Pancreas (tissue), 10 donors: ENCODE data around the gene CDR2L. TPM values are rescaled to one million over a fixed set of nuclear protein-coding genes. Genes with fewer than 3 reads are reported as not detected.

ENCODE experiments used
- ATAC-seq, 4 donors: fragments of 200-7000 bp; cut with Tn5 transposase; one replicate each; pipeline versions ENCODE4 v1.8.0 to v1.9.1; 2020; ENCODE audit warnings: mild to moderate bottlenecking in 4 of 4, moderate library complexity in 4 of 4
- DNase-seq, 6 donors: peaks; one replicate each; pipeline ENCODE4 v3.0.0-alpha.2; 2020
- FAIRE-seq: peaks from 2 replicates; lab custom pipeline; 2012; peaks lifted over from hg19 to GRCh38; lab: Jason Lieb, UNC
- H3K27ac ChIP-seq, 4 donors: fragments of 200-600 bp; sonication (generic); 1 replicate in 3 of 4; 2 replicates in 1 of 4; pipeline versions ENCODE4 v1.5.0 to v1.8.0; 2020
- H3K27me3 ChIP-seq, 4 donors: fragments of 200-600 bp; one replicate each; pipeline ENCODE4 v1.8.0; 2021
- H3K36me3 ChIP-seq, 3 donors: fragments of 200-600 bp; sonication (generic) in 1 of 3; one replicate each; pipeline versions ENCODE4 v1.5.0 to v1.8.0; 2020 to 2021
- H3K4me1 ChIP-seq, 3 donors: fragments of 200-600 bp; one replicate each; pipeline ENCODE4 v1.8.0; 2021
- H3K4me3 ChIP-seq, 4 donors: fragments of 200-600 bp; sonication (generic) in 2 of 4; one replicate each; pipeline versions ENCODE4 v1.5.0 to v1.8.0; 2020 to 2021
- H3K9me3 ChIP-seq, 4 donors: fragments of 200-600 bp; one replicate each; pipeline ENCODE4 v1.8.0; 2021
- WGBS, 2 donors: extraction: QIAGEN DNeasy Blood & Tissue Kit; methylation state at CpG; one replicate each; pipeline ENCODE4 v1.1.7; 2013; 5-methylcytosine and 5-hydroxymethylcytosine counted together
- intact Hi-C, 3 donors: fragments of 100-400 bp; cut with DNase I; formaldehyde crosslinking; loops; one replicate each; pipeline versions ENCODE4 v1.11.1 to v1.14.2; 2022
- polyA plus RNA-seq, 2 donors: library from polyadenylated mRNA; stranded (reverse); fragments of 200-250 nt; gene quantifications; one replicate each; pipeline ENCODE4 v1.2.3, GENCODE V29; 2013
- total RNA-seq, 6 donors: library from RNA; stranded (reverse); fragmentation: NEBNext Ultra II Directional in 4 of 6; extraction: Animal tissue kit (Norgen Biotek cat#: 25700) in 4 of 6; gene quantifications; one replicate each; pipeline versions ENCODE4 v1.2.1 to v1.2.4, GENCODE V29; 2021 to 2023
- TF ChIP-seq, protein P1 (sequence below), 4 donors: fragments of 200-600 bp; sonication (generic) in 3 of 4; IDR thresholded peaks; one replicate each; pipeline versions ENCODE4 v1.5.0 to v1.8.0; 2021; ENCODE audit warnings: antibody characterized with exemption in 4 of 4
- donor health status: healthy with polysubstance abuse.
- donor health status: DM: no; HTN: no; CAD: no; lungs with moderate emphysema.
- donor health status: DM: no; HTN: no; CAD: no.
- donor health status: control.
- donor health status: control.
- donor health status: Bipolar disorder and iron deficiency.
- donor health status: DM: yes; HTN: yes; CAD: no.
- donor health status: DM: no; HTN: no; CAD: no.
- donor health status: DM: no; HTN: no; CAD: no.
- donor health status: DM: yes; HTN: yes; CAD: no.

The CDR2L gene
- total and polyA plus RNA-seq, 8 donors, result 2.3 to 11.2 (median 4.1) TPM

- Histone ChIP-seq H3K27me3 (no peaks in the 10 kb centered on the region), H3K4me1 (peaks cover 0 to 7% (median 0%) of the 10 kb centered on the region in 3 donors), H3K4me3 (no peak overlapping the region), H3K27ac (no peak overlapping the region), H3K9me3 (no peaks in the 10 kb centered on the region), H3K36me3 (no peaks in the 10 kb centered on the region)
- WGBS, 2 donors, result 74 to 97% methylated on average over 8 of the region's 8 CpGs
- no peak for FAIRE-seq
- DNase-seq, result no peak
- intact Hi-C loops, result no loop called here
- TF ChIP-seq, protein P1, sequence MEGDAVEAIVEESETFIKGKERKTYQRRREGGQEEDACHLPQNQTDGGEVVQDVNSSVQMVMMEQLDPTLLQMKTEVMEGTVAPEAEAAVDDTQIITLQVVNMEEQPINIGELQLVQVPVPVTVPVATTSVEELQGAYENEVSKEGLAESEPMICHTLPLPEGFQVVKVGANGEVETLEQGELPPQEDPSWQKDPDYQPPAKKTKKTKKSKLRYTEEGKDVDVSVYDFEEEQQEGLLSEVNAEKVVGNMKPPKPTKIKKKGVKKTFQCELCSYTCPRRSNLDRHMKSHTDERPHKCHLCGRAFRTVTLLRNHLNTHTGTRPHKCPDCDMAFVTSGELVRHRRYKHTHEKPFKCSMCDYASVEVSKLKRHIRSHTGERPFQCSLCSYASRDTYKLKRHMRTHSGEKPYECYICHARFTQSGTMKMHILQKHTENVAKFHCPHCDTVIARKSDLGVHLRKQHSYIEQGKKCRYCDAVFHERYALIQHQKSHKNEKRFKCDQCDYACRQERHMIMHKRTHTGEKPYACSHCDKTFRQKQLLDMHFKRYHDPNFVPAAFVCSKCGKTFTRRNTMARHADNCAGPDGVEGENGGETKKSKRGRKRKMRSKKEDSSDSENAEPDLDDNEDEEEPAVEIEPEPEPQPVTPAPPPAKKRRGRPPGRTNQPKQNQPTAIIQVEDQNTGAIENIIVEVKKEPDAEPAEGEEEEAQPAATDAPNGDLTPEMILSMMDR (IDR thresholded peaks at IDR 0.05), result no peak
- no peak for ATAC-seq
Observed at GRCh38 chr17:75030161-75030560, 42.7 kb downstream of the CDR2L start.

GRCh38 chr17:75031972-75032719, 44.7 kb downstream of the CDR2L start:
- TF ChIP-seq, protein P1 (IDR thresholded peaks at IDR 0.05), result no peak
- FAIRE-seq (no peak), ATAC-seq (peak in 1 of 4 donors; percentile 11), DNase-seq (peak in 4 of 6 donors; percentile 38 to 70 (median 59))
- Histone ChIP-seq H3K27ac (no peak overlapping the region), H3K27me3 (no peaks in the 10 kb centered on the region), H3K9me3 (no peaks in the 10 kb centered on the region), H3K36me3 (no peaks in the 10 kb centered on the region), H3K4me1 (peaks cover 0 to 12% (median 0%) of the 10 kb centered on the region in 3 donors), H3K4me3 (peak overlapping the region in 1 of 4 donors; percentile 15)
- intact Hi-C loops, result no loop called here
- 24 to 32% methylated on average over 10 of the region's 10 CpGs for WGBS, 2 donors

- Histone ChIP-seq H3K27me3 (no peaks in the 10 kb centered on the region), H3K36me3 (no peaks in the 10 kb centered on the region), H3K4me3 (peak overlapping the region in 1 of 4 donors; percentile 46), H3K9me3 (no peaks in the 10 kb centered on the region), H3K27ac (no peak overlapping the region), H3K4me1 (peaks cover 0 to 12% (median 0%) of the 10 kb centered on the region in 3 donors)
- no peak for FAIRE-seq
- TF ChIP-seq, protein P1 (IDR thresholded peaks at IDR 0.05), result no peak
- 10 to 19% methylated on average over 13 of the region's 13 CpGs for WGBS, 2 donors
- no peak for ATAC-seq
- intact Hi-C loops, result no loop called here
- peak in 2 of 6 donors; percentile 36 to 58 for DNase-seq
Observed at GRCh38 chr17:75032720-75033280, 45.4 kb downstream of the CDR2L start.

- no peak for FAIRE-seq
Observed at GRCh38 chr17:75033346-75034235, 46.2 kb downstream of the CDR2L start.

More at GRCh38 chr17:75033346-75034235, 46.2 kb downstream of the CDR2L start:
- H3K36me3 ChIP-seq, result peaks cover 0 to 6% (median under 1%) of the 10 kb centered on the region in 3 donors
- H3K4me3 ChIP-seq, result peak overlapping the region; percentile 44 to 60 (median 48)
- no peaks in the 10 kb centered on the region for H3K9me3 ChIP-seq
- peaks cover 0 to 12% (median 0%) of the 10 kb centered on the region in 3 donors for H3K4me1 ChIP-seq
- ATAC-seq (peak; percentile 69 to 79 (median 74)), DNase-seq (peak; percentile 87 to 99 (median 96))
- intact Hi-C loops, result no loop called here
- H3K27me3 ChIP-seq, result no peaks in the 10 kb centered on the region
- TF ChIP-seq, protein P1 (IDR thresholded peaks at IDR 0.05), result no peak
- 0 to 1% methylated on average over 34 to 36 of the region's 36 CpGs for WGBS, 2 donors
- H3K27ac ChIP-seq, result peak overlapping the region; percentile 76 to 88 (median 80)
